ENCODE data around the gene CLIC6.

DNA sequence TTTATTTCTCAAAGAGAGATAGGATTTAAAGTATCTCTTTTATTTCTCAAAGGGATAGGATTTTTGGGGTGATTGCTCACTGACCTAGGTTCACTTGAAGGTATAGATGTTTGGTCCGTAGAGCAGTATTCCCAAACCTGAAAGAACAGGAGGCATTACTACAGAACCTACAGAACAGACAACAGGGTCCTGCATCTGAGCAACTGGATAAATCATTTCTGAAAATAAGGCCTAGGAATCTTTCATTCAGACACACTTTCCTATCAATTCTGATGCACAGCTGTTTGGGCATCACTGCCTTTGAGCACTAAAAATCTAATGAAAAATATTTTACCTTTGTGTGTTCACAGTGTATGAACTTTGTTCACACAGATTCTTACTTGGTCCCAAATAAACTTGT, 17.2 kb upstream of the CLIC6 start:
- TF ChIP-seq POLR2A (IDR thresholded peaks at IDR 0.05): no peak
- TF ChIP-seq, protein P1, sequence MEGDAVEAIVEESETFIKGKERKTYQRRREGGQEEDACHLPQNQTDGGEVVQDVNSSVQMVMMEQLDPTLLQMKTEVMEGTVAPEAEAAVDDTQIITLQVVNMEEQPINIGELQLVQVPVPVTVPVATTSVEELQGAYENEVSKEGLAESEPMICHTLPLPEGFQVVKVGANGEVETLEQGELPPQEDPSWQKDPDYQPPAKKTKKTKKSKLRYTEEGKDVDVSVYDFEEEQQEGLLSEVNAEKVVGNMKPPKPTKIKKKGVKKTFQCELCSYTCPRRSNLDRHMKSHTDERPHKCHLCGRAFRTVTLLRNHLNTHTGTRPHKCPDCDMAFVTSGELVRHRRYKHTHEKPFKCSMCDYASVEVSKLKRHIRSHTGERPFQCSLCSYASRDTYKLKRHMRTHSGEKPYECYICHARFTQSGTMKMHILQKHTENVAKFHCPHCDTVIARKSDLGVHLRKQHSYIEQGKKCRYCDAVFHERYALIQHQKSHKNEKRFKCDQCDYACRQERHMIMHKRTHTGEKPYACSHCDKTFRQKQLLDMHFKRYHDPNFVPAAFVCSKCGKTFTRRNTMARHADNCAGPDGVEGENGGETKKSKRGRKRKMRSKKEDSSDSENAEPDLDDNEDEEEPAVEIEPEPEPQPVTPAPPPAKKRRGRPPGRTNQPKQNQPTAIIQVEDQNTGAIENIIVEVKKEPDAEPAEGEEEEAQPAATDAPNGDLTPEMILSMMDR (IDR thresholded peaks at IDR 0.05): no peak
